ENCODE measurements around the gene RARB. TPM values are rescaled to one million over a fixed set of nuclear protein-coding genes. Genes with fewer than 3 reads are reported as not detected.

The RARB gene
- total RNA-seq (2022; extraction: Qiagen RNA extraction; ENCODE audit: low read depth) = 6.6 to 16.1 TPM (median 14.1 TPM) in 5 replicates

DNA sequence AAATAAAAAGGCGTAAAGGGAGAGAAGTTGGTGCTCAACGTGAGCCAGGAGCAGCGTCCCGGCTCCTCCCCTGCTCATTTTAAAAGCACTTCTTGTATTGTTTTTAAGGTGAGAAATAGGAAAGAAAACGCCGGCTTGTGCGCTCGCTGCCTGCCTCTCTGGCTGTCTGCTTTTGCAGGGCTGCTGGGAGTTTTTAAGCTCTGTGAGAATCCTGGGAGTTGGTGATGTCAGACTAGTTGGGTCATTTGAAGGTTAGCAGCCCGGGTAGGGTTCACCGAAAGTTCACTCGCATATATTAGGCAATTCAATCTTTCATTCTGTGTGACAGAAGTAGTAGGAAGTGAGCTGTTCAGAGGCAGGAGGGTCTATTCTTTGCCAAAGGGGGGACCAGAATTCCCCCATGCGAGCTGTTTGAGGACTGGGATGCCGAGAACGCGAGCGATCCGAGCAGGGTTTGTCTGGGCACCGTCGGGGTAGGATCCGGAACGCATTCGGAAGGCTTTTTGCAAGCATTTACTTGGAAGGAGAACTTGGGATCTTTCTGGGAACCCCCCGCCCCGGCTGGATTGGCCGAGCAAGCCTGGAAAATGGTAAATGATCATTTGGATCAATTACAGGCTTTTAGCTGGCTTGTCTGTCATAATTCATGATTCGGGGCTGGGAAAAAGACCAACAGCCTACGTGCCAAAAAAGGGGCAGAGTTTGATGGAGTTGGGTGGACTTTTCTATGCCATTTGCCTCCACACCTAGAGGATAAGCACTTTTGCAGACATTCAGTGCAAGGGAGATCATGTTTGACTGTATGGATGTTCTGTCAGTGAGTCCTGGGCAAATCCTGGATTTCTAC is at the start of gene RARB:
RARB (plus strand) TSS at position 322 of the 847 bp plus-strand sequence; CDS start at position 791, 469 bp downstream.

Other genes with a start within 250 kb of the RARB start
- gene TOP2B, start 236.6 kb downstream of the RARB start, total RNA-seq (2022; extraction: Qiagen RNA extraction; ENCODE audit: low read depth) = 61.8 to 80.1 TPM (median 73.1 TPM) in 5 replicates